Measurements from ENCODE around the gene LIN7B. TPM values are rescaled to one million over a fixed set of nuclear protein-coding genes. Genes with fewer than 3 reads are reported as not detected.
A peak's percentile ranks its signal among the peaks of the same experiment; 100 is the strongest.

Gene LIN7B
- total and polyA plus RNA-seq, 4 donors = 2.2 to 3.8 (median 2.8) TPM

- no peak overlapping the region for H3K27ac ChIP-seq (ENCODE audit: low read depth in 1 of 2, low read length in 2 of 2)
- WGBS = 95% methylated on average over 21 of the region's 21 CpGs
- H3K27me3 ChIP-seq (ENCODE audit: control insufficient read depth in 4 of 4, insufficient read depth in 4 of 4, low read length in 3 of 4) = peaks cover 3 to 8% (median 3%) of the 10 kb centered on the region in 4 donors
- no peak overlapping the region for H3K4me3 ChIP-seq (ENCODE audit: low read depth in 1 of 3, low read length in 3 of 3)
- peaks cover 0 to 4% (median 1%) of the 10 kb centered on the region in 4 donors for H3K4me1 ChIP-seq (ENCODE audit: control insufficient read depth in 4 of 4, insufficient read depth in 4 of 4, low read length in 3 of 4)
- no peaks in the 10 kb centered on the region for H3K9me3 ChIP-seq (ENCODE audit: control insufficient read depth in 4 of 4, low read length in 3 of 4)
- no peaks in the 10 kb centered on the region for H3K36me3 ChIP-seq (ENCODE audit: control insufficient read depth in 4 of 4, insufficient read depth in 3 of 4, low read depth in 1 of 4, low read length in 3 of 4)
- TF ChIP-seq GABPA (IDR thresholded peaks at IDR 0.05 in 1 of 2, conservative IDR thresholded peaks at IDR 0.05 in 1 of 2) = no peak
- TF ChIP-seq, protein P1, sequence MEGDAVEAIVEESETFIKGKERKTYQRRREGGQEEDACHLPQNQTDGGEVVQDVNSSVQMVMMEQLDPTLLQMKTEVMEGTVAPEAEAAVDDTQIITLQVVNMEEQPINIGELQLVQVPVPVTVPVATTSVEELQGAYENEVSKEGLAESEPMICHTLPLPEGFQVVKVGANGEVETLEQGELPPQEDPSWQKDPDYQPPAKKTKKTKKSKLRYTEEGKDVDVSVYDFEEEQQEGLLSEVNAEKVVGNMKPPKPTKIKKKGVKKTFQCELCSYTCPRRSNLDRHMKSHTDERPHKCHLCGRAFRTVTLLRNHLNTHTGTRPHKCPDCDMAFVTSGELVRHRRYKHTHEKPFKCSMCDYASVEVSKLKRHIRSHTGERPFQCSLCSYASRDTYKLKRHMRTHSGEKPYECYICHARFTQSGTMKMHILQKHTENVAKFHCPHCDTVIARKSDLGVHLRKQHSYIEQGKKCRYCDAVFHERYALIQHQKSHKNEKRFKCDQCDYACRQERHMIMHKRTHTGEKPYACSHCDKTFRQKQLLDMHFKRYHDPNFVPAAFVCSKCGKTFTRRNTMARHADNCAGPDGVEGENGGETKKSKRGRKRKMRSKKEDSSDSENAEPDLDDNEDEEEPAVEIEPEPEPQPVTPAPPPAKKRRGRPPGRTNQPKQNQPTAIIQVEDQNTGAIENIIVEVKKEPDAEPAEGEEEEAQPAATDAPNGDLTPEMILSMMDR (IDR thresholded peaks at IDR 0.05; ENCODE audit: low read depth, low read length, missing input control) = no peak
- TF ChIP-seq NR2F2 (IDR thresholded peaks at IDR 0.05) = no peak
- no peak for TF ChIP-seq RAD21 (IDR thresholded peaks at IDR 0.05)
- no peak for TF ChIP-seq ZBTB33 (IDR thresholded peaks at IDR 0.05)
- no peak for TF ChIP-seq FOXA2 (IDR thresholded peaks at IDR 0.05)
- no peak for TF ChIP-seq ATF3 (IDR thresholded peaks at IDR 0.05)
- no peak for TF ChIP-seq TAF1 (conservative IDR thresholded peaks at IDR 0.05)
- no peak for TF ChIP-seq EGR1 (IDR thresholded peaks at IDR 0.05; ENCODE audit: low read depth in 2 of 2)
- no peak for TF ChIP-seq RXRA (IDR thresholded peaks at IDR 0.05)
- TF ChIP-seq JUND (IDR thresholded peaks at IDR 0.05) = no peak
- no peak for TF ChIP-seq YY1 (IDR thresholded peaks at IDR 0.05)
- TF ChIP-seq HNF4G (IDR thresholded peaks at IDR 0.05) = no peak
- H3K9ac ChIP-seq (ENCODE audit: low read depth in 1 of 2, low read length in 2 of 2) = no peak overlapping the region
- no peak for DNase-seq (ENCODE audit: low spot score)
Measured at GRCh38 chr19:49070416-49070815, 43.8 kb upstream of the LIN7B start.

DNA sequence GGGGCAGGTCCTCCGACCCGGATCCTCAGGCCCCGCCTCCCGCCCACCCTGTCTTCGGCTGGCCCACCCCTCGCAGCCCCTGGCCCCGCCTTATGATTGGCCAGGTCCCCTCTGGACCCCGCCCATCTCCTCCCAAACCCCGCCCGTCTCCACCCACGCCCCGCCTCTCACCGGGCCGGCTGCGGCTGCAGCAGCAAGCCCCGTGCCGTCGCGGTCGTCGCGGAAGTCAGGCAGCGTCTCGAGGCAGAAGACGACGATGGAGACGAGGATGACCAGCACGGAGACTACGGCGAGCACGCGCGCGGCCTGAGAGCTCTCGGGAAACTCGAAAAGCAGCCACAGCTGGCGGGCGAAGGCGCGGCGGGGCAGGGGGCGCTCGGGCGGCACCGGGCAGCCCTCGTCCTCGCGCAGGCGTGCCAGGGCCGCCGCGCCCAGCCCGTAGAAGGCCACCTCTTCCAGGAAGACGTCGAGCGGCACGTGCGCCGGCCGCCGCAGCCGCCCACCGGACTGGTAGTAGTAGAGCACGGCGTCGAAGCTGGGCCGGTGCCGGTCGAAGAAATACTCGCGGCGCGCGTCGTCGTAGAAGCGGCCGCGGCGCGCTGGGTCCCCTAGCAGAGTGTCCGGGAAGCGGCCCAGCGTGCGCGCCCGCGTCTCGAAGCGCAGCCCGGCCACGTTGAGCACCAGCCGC is 42.2 kb upstream of the LIN7B start:
- DNase-seq (ENCODE audit: low spot score) = no peak
- H3K27ac ChIP-seq (ENCODE audit: low read depth in 1 of 2, low read length in 2 of 2) = no peak overlapping the region
- H3K27me3 ChIP-seq (ENCODE audit: control insufficient read depth in 4 of 4, insufficient read depth in 4 of 4, low read length in 3 of 4) = peaks cover 3 to 8% (median 3%) of the 10 kb centered on the region in 4 donors
- H3K9ac ChIP-seq (ENCODE audit: low read depth in 1 of 2, low read length in 2 of 2) = no peak overlapping the region
- H3K36me3 ChIP-seq (ENCODE audit: control insufficient read depth in 4 of 4, insufficient read depth in 3 of 4, low read depth in 1 of 4, low read length in 3 of 4) = no peaks in the 10 kb centered on the region
- H3K4me3 ChIP-seq (ENCODE audit: low read depth in 1 of 3, low read length in 3 of 3) = peak overlapping the region in 1 of 3 donors; percentile 10
- no peaks in the 10 kb centered on the region for H3K9me3 ChIP-seq (ENCODE audit: control insufficient read depth in 4 of 4, low read length in 3 of 4)
- H3K4me1 ChIP-seq (ENCODE audit: control insufficient read depth in 4 of 4, insufficient read depth in 4 of 4, low read length in 3 of 4) = peaks cover 0 to 4% (median 1%) of the 10 kb centered on the region in 4 donors
- WGBS = 11% methylated on average over 93 of the region's 93 CpGs
- TF ChIP-seq ATF3 (IDR thresholded peaks at IDR 0.05) (no peak), NR2F2 (IDR thresholded peaks at IDR 0.05) (no peak), FOXA1 (IDR thresholded peaks at IDR 0.05) (no peak), HNF4G (IDR thresholded peaks at IDR 0.05) (no peak), GABPA (IDR thresholded peaks at IDR 0.05 in 1 of 2, conservative IDR thresholded peaks at IDR 0.05 in 1 of 2) (no peak), ZBTB33 (IDR thresholded peaks at IDR 0.05) (no peak), SP1 (IDR thresholded peaks at IDR 0.05) (no peak), RAD21 (IDR thresholded peaks at IDR 0.05) (no peak), TAF1 (conservative IDR thresholded peaks at IDR 0.05) (no peak), FOXA2 (IDR thresholded peaks at IDR 0.05) (no peak), JUND (IDR thresholded peaks at IDR 0.05) (no peak), REST (IDR thresholded peaks at IDR 0.05) (no peak), EGR1 (IDR thresholded peaks at IDR 0.05; ENCODE audit: low read depth in 2 of 2) (no peak)
- TF ChIP-seq, protein P2, sequence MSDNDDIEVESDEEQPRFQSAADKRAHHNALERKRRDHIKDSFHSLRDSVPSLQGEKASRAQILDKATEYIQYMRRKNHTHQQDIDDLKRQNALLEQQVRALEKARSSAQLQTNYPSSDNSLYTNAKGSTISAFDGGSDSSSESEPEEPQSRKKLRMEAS (IDR thresholded peaks at IDR 0.05) = no peak
- TF ChIP-seq, protein P1 (IDR thresholded peaks at IDR 0.05; ENCODE audit: low read depth, low read length, missing input control) = no peak

Measured in liver (tissue), 9 donors.